ENCODE results near the gene CDK16. TPM values are rescaled to one million over a fixed set of nuclear protein-coding genes. Genes with fewer than 3 reads are reported as not detected.

CDK16 gene
- total and polyA plus RNA-seq, 2 of the 13 experiments (the other 11 are each of a cell fraction or from before 2014, with no cell fraction given) = 64.5 to 225 TPM

DNA sequence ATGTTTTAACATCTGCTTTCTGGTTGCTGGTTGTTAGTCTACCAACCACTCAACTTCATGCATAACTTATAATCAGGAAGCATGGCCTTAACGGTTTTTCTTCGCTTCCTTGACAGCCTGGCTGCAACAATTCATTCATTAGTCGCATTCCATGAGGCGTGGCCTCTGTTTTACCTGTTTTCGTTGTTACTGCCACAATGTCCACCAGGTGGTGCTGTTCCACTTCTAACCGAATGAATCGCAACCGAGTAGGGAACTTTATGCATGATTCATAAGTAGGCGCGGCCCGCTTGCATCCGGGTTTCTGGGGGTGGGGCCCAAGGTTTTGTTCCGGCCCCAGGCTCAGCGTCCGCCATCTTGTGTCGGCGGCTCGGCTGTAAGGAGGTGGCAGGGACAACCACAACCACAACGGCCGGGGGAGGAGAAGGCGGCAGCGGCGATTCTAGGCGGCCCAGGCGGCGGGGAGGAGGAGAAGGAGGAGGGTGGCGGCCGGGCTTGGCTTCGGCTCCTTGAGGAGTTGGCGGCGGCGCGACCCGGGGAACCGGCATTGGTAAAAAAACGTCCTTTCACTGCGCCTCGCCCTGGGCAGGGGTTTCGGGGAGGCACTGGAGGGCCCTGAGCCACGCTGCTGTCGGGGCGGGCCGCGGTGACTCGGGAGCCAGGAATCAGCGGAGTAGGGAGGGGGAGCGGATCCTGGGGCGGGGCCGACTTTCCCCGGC lies 24.8 kb upstream of the CDK16 start, which contains the start of gene UBA1 (continued):
- TF ChIP-seq KDM2A (CRISPR knock-in tag; IDR thresholded peaks at IDR 0.05; ENCODE audit: borderline replicate concordance, low read depth) = peak; percentile 75; the same call in 1 of the 2 replicates
- TF ChIP-seq, protein P1, sequence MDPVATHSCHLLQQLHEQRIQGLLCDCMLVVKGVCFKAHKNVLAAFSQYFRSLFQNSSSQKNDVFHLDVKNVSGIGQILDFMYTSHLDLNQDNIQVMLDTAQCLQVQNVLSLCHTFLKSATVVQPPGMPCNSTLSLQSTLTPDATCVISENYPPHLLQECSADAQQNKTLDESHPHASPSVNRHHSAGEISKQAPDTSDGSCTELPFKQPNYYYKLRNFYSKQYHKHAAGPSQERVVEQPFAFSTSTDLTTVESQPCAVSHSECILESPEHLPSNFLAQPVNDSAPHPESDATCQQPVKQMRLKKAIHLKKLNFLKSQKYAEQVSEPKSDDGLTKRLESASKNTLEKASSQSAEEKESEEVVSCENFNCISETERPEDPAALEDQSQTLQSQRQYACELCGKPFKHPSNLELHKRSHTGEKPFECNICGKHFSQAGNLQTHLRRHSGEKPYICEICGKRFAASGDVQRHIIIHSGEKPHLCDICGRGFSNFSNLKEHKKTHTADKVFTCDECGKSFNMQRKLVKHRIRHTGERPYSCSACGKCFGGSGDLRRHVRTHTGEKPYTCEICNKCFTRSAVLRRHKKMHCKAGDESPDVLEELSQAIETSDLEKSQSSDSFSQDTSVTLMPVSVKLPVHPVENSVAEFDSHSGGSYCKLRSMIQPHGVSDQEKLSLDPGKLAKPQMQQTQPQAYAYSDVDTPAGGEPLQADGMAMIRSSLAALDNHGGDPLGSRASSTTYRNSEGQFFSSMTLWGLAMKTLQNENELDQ (CRISPR knock-in tag; IDR thresholded peaks at IDR 0.05; ENCODE audit: borderline replicate concordance) = no peak
- TF ChIP-seq HDAC2 (CRISPR knock-in tag; IDR thresholded peaks at IDR 0.05) = no peak
- TF ChIP-seq SALL2 (CRISPR knock-in tag; IDR thresholded peaks at IDR 0.05) = 0 out of 2 replicates have a peak, but pooled peaks have one; percentile 42
- TF ChIP-seq, protein P2, sequence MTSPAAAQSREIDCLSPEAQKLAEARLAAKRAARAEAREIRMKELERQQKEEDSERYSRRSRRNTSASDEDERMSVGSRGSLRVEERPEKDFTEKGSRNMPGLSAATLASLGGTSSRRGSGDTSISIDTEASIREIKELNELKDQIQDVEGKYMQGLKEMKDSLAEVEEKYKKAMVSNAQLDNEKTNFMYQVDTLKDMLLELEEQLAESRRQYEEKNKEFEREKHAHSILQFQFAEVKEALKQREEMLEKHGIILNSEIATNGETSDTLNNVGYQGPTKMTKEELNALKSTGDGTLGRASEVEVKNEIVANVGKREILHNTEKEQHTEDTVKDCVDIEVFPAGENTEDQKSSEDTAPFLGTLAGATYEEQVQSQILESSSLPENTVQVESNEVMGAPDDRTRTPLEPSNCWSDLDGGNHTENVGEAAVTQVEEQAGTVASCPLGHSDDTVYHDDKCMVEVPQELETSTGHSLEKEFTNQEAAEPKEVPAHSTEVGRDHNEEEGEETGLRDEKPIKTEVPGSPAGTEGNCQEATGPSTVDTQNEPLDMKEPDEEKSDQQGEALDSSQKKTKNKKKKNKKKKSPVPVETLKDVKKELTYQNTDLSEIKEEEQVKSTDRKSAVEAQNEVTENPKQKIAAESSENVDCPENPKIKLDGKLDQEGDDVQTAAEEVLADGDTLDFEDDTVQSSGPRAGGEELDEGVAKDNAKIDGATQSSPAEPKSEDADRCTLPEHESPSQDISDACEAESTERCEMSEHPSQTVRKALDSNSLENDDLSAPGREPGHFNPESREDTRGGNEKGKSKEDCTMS (CRISPR knock-in tag; conservative IDR thresholded peaks at IDR 0.05) = no peak
- no peak for TF ChIP-seq EP300 (IDR thresholded peaks at IDR 0.05; ENCODE audit: low read depth in 2 of 2, low read length in 2 of 2)
- no peak for TF ChIP-seq EP300 (CRISPR knock-in tag; IDR thresholded peaks at IDR 0.05; ENCODE audit: borderline replicate concordance)
- no peak for TF ChIP-seq GTF2F1 (IDR thresholded peaks at IDR 0.05; ENCODE audit: low read length)
- peak; percentile 61; the same call in 1 of the 2 replicates for TF ChIP-seq YEATS2 (CRISPR knock-in tag; IDR thresholded peaks at IDR 0.05; ENCODE audit: borderline replicate concordance)
- TF ChIP-seq HOXA3 (CRISPR knock-in tag; IDR thresholded peaks at IDR 0.05) = peak; percentile 78; the same call in 1 of the 2 replicates
- TF ChIP-seq SP4 (CRISPR knock-in tag; IDR thresholded peaks at IDR 0.05) = peak; percentile 52; the same call in 1 of the 2 replicates
- no peak for TF ChIP-seq ADNP (CRISPR knock-in tag; IDR thresholded peaks at IDR 0.05)
- TF ChIP-seq, protein P3, sequence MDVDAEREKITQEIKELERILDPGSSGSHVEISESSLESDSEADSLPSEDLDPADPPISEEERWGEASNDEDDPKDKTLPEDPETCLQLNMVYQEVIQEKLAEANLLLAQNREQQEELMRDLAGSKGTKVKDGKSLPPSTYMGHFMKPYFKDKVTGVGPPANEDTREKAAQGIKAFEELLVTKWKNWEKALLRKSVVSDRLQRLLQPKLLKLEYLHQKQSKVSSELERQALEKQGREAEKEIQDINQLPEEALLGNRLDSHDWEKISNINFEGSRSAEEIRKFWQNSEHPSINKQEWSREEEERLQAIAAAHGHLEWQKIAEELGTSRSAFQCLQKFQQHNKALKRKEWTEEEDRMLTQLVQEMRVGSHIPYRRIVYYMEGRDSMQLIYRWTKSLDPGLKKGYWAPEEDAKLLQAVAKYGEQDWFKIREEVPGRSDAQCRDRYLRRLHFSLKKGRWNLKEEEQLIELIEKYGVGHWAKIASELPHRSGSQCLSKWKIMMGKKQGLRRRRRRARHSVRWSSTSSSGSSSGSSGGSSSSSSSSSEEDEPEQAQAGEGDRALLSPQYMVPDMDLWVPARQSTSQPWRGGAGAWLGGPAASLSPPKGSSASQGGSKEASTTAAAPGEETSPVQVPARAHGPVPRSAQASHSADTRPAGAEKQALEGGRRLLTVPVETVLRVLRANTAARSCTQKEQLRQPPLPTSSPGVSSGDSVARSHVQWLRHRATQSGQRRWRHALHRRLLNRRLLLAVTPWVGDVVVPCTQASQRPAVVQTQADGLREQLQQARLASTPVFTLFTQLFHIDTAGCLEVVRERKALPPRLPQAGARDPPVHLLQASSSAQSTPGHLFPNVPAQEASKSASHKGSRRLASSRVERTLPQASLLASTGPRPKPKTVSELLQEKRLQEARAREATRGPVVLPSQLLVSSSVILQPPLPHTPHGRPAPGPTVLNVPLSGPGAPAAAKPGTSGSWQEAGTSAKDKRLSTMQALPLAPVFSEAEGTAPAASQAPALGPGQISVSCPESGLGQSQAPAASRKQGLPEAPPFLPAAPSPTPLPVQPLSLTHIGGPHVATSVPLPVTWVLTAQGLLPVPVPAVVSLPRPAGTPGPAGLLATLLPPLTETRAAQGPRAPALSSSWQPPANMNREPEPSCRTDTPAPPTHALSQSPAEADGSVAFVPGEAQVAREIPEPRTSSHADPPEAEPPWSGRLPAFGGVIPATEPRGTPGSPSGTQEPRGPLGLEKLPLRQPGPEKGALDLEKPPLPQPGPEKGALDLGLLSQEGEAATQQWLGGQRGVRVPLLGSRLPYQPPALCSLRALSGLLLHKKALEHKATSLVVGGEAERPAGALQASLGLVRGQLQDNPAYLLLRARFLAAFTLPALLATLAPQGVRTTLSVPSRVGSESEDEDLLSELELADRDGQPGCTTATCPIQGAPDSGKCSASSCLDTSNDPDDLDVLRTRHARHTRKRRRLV (CRISPR knock-in tag; IDR thresholded peaks at IDR 0.05) = no peak
- no peak for TF ChIP-seq ZNF570 (CRISPR knock-in tag; IDR thresholded peaks at IDR 0.05; ENCODE audit: borderline replicate concordance)
- TF ChIP-seq SYNCRIP (IDR thresholded peaks at IDR 0.05; ENCODE audit: insufficient read depth, low read depth, low read length) = no peak
- TF ChIP-seq, protein P4, sequence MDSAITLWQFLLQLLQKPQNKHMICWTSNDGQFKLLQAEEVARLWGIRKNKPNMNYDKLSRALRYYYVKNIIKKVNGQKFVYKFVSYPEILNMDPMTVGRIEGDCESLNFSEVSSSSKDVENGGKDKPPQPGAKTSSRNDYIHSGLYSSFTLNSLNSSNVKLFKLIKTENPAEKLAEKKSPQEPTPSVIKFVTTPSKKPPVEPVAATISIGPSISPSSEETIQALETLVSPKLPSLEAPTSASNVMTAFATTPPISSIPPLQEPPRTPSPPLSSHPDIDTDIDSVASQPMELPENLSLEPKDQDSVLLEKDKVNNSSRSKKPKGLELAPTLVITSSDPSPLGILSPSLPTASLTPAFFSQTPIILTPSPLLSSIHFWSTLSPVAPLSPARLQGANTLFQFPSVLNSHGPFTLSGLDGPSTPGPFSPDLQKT (CRISPR knock-in tag; IDR thresholded peaks at IDR 0.05; ENCODE audit: borderline replicate concordance) = no peak
- TF ChIP-seq ZNF724P (CRISPR knock-in tag; IDR thresholded peaks at IDR 0.05; ENCODE audit: borderline replicate concordance) = no peak
- no peak for TF ChIP-seq ZNF878 (CRISPR knock-in tag; IDR thresholded peaks at IDR 0.05)

All from HepG2 (cell line).